A172 (cell line): ENCODE measurements around the gene KRTAP4-3. TPM values are rescaled to one million over a fixed set of nuclear protein-coding genes. Genes with fewer than 3 reads are reported as not detected.
"Not testable (repeated sequence)": the region's sequence is repeated elsewhere in the genome, so short reads cannot be mapped to it uniquely, and the experiment has no call there.

Experiments
- DNase-seq: peaks from one replicate; pipeline ENCODE4 v3.0.0-alpha.2; 2015; ENCODE audit warnings: low spot score
- total RNA-seq: library from RNA; depleted of rRNA; stranded (reverse); fragments of >200 nt; shearing (Covaris generic); gene quantifications from 2 replicates; pipeline ENCODE4 v1.2.3, GENCODE V29; 2014

KRTAP4-3 gene
- total RNA-seq, 1 experiment from 2014 or later, result not detected

DNA sequence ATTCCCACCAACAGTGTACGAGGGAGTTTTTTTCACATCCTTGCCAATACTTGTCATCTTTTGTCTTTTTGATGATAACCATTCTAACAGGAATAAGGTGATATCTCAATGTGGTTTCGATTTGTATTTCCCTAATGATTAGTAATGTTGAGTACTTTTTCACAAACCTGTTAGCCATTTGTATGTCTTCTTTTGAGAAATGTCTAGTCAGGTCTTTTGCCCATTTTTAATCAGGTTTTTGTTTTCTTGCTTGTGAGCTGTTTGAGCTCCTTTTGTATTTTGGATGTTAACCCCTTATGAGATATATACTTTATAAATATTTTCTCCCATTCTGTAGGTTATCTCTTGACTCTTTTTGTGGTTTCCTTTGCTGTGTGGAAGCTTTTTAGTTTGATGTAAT is 16.5 kb downstream of the KRTAP4-3 start:
- DNase-seq, result no peak

DNA sequence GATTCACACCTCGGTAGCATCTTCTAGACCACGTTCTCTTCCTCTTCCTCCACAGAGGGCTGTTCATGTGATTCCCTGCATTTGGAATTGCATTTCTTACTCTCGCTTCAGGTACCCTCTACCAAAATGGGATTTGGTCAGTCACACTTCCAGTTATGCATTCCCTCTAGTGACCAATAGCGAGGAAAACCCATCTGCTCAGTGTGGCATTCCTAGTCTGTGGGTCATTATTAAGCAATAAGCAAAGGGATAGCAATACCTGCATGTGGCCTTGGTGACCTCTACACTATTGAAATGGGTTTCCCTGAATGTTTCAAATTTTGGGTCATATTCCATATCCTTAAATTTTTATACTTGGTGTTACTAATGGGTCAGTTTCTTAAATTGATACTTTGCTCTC is 18.0 kb downstream of the KRTAP4-3 start:
- DNase-seq, result no peak

DNA sequence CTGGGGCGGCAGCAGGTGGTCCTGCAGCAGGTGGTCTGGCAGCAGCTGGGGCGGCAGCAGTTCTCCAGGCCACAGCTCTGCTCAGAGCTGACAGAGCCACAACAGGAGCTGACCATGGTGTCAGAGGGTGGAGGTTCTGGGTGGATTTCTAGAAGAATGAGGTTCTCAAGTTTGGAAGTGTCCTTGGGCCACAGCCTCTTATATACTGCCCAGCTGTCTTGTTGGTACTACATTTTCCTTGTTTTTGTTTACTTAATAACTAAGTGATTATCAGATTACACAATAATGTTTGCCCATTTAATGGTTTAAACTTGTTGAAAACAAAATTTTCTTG is 18.4 kb downstream of the KRTAP4-3 start, which contains the start of gene KRTAP4-5:
KRTAP4-5 (minus strand) TSS at position 174 of the 334 bp plus-strand sequence; CDS start at position 116, 58 bp downstream.
- no peak for DNase-seq

DNA sequence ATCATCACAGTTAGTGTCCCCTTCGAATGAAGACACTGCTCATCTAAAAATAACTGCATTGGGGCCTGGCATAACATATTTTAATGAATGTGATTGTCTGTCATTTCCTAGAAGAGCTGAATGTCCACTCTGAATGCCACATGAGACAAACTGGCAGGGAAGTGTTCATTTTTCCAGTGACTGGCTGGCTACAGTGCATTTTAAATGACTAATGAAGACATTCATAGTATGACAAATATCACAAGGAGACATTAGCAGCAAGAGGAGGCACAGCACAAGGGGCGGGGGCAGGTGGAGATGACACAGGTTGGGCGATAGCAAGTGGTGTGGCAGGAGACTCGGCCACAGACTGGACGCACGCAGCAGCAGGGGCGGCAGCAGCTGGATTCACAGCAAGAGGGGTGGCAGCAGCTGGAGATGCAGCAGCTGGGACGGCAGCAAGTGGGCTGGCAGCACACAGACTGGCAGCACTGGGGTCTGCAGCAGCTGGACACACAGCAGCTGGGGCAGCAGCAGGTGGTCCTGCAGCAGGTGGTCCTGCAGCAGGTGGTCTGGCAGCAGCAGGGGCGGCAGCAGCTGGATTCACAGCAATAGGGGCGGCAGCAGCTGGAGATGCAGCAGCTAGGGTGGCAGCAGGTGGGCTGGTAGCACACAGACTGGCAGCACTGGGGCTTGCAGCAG is 18.9 kb downstream of the KRTAP4-3 start:
- DNase-seq, result not testable (repeated sequence)

DNA sequence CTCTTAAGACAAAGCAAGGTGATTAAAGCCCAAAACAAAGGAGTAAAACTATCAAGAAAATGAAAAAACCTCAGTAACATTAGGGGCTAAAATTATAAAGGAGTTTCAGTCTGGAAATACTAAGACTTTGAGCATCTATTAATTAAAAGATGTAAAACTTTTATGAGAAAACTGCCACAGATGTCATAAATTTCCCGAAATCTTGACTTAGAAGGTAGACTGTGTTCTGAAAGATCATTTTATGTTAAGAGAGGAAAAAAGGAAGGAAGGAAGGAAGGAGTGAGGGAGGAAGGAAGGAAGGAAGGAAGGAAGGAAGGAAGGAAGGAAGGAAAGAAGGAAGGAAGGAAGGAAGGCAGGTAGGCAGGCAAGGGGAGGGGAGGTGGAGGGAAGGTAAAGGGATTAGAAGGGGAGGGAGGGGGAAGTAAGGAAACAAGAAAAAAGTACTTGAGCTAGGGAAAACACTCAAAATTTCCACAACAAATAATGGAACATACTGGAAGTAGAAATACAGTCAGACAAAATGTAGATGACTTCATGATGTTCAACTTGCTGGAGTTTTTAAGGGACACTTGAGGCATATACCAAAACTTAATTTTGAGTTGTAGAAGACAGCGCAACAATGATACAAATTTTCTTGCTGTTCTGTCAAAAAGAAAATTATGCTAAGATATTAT is 20.4 kb downstream of the KRTAP4-3 start:
- DNase-seq, result no peak

DNA sequence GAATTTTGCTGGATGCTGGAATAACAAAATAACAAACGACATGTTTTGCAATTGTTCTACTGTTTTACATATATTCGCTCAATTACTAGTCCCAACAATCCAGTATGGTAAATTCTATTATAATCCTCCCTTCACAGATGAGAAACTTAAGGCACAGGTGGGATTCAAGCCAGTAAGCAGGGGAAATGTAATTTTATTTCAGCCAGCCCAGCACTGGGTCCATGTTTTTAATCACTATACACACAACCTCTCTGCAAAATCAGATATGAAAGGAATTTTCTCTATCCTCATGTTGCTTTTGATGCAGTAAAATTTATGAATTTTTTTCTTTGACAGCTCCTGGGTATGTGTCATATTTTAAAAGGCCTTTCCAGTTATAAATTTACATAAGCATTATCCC is 22.8 kb downstream of the KRTAP4-3 start:
- DNase-seq, result no peak

DNA sequence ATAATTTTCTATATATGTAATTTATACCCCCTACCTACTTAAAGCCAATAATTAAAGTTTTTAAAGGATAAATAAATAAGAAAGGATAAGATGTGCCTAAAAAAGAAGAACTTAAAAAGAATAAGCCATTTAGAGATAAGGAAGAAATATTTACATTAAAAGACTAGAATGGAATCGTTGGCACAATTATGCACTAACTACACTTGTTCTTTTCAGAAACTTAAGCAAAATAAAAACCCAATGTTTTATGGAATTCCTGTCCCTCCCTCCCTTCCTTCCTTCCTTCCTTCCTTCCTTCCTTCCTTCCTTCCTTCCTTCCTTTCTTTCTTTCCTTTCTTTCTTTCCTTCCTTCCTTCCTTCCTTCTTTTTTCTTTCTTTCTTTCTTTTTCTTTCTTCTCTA is 23.2 kb downstream of the KRTAP4-3 start:
- no peak for DNase-seq

DNA sequence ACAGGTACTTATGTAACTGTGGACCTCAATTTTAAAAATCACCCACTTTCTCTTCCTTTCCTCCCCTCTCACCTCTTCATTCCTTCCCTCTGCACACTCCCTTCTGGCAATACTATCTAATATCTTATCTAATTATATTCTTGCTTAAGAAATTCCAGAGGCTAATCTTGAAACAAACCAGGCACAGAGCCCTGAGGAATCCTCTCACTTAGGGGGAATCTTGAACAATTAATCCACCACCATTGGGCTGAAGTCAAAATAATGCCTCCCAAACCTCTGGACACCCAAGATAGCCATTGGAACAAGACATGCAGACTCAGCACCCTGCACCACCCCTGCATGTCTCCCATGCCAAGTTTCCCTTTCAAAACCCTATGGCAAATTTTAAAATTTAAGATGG is 26.7 kb downstream of the KRTAP4-3 start:
- no peak for DNase-seq

DNA sequence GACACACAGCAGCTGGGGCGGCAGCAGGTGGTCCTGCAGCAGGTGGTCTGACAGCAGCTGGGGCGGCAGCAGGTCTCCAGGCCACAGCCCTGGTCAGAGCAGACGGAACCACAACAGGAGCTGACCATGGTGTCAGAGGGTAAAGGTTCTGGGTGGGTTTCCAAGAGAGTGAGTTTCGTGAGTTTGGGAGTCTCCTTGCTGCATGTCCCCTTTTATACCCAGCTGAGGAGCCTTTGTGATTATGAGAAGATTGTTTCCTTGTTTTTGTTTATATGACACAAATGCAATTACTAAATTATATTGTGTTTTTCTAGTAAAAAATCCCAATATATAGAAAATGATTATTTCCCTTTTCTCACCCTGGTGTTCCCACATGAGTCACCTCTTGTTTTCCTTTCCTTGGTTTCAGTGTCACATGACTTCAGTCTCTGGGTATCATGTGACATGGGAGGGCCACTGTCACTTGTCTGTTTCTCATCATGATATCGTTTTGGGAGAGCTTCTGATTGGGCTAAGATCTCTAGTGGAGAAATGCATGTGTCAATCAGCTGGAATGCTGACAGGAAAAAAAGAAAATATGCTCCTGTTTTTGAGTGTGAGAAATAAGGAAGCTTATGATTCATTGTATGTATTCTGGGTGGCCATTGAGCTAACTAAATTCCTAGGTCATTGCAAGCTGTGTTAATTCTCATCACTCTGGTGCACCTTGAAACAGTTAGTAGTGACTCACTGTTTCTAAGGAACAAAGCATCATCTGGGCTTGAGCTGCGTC is 27.5 kb downstream of the KRTAP4-3 start, which contains the start of gene KRTAP4-6:
KRTAP4-6 (minus strand) TSS at position 185 of the 772 bp plus-strand sequence; CDS start at position 128, 57 bp downstream.
- peak; percentile 53 for DNase-seq

DNA sequence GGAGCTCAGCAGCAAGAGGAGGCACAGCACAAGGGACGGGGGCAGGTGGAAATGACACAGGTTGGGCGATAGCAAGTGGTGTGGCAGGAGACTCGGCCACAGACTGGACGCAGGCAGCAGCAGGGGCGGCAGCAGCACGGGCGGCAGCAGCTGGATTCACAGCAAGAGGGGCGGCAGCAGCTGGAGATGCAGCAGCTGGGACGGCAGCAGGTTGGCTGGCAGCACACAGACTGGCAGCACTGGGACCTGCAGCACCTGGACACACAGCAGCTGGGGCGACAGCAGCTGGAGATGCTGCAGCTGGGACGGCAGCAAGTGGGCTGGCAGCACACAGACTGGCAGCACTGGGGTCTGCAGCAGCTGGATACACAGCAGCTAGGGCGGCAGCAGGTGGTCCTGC is 28.2 kb downstream of the KRTAP4-3 start:
- not testable (repeated sequence) for DNase-seq

DNA sequence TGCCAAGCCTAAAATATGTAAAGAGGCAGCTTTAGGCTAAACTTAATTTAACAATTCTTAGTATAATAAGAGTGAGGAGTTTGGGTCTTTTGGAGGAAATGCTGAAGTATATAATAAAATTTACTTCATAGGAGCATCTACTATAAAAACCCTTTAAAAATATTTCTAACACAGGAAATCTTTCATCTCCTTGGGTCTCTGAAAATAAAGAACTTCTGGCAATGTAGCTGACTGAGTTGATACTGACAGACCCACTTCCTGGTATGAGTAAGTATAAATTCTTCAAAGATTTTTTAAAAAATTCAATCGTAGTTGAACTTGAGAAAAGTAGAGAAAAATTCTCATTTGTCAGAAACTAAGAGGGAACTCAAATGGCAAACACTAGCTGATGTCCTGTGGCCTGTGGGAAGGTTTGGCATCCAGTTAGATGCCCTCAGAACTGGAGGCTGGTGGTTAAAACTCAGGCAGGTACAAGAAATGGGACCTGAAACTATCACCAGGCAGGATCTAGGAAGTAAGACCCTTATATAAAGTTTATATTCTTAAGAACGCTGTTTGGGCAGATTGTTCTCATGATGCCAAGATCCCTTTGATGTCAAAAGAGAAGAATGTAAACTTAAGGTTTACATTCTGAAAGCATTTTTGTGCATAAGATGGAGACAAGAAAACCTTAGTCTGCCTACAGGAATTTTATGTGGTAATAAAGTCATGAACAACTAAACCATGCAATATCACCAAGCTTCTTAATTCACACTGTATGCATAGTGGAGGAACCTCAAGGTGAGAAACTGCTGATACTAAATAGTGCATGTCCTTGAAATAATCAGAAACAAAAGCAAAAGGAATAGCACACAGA is 33.9 kb downstream of the KRTAP4-3 start:
- DNase-seq, result no peak

DNA sequence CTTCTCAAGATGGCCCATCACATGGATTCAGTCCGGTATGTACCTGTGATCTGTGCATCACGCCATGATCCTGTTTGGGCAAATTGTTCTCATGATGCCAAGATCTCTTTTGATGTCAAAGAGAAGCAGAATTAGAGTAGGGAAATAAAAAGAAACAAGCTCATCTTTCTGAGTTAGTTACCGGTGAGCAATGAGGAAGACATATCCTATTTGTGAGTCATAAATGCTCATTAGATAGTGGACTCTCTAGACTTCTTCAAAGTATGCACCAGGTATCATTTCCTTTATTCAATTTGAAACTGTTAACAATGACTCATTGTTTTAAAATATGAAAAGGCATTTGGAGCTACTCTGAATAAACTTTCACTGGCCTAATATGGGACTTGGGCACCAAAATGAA is 36.0 kb downstream of the KRTAP4-3 start:
- peak; percentile 72 for DNase-seq

DNA sequence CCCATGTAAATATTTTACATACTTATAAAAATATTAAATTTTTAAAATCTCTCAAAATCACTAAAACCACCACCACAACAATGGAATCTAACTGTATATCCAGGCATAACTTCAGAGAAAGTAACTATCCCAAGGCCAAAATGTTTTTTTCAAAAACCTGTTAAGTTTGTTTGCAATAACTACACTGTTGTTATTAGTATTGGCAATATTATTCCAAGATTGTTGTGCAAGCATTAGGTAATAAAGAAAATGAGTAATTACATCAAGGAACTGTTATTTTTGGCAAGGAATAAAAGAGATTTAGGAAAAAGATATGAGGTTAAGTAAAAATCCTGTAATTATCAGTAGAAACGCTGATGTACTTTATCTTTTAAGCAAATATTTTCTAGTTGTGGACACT is 40.6 kb downstream of the KRTAP4-3 start:
- no peak for DNase-seq

DNA sequence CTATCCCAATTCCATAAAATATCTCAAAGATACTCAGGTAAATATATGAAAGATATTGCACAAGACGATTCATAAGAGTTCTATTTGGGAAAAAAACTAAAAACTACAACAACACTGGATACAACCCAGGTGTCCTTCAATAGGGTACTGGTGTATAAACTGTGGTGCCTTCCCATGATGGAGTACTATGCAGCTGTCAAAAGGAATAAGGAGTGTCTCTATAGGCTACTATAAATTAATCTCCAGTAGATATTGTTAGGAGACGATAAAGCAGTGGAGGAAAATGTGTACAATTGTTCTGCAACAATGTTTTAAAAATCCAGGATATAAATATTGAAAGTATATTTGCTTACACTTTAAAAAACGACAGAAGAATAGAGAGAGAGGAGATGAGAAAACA is 41.6 kb downstream of the KRTAP4-3 start:
- no peak for DNase-seq

DNA sequence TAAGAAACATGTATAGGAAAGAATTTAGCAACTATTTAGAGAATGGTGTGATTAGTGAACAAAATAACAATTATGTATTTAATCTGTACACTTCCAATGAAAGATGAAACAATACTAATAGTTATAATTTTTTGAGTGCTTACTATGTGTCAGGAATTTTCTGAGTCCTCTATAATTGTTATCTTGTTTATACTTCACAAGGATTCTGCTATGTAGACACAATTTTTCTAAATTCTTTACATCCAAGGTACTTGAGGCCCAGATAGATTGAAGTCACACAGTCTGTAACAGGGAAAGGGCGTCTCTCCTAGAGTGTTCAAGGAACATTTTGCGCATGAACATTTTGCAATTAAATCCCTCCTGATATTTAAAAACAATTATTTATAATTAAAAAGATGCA is 43.0 kb downstream of the KRTAP4-3 start:
- DNase-seq, result no peak

DNA sequence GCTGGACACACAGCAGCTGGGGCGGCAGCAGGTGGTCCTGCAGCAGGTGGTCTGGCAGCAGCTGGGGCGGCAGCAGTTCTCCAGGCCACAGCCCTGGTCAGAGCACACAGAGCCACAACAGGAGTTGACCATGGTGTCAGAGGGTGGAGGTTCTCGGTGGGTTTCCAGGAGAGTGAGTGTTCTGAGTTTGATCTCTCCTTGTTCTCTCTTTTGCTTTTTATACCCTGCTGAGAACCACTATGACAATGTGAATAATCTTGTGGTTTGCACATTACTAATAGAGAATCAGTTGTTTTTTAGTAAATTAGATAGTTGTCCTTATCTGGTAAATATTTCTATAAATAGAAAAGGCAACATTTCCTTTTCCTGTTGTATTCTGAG is 44.0 kb downstream of the KRTAP4-3 start, which contains the start of gene KRTAP4-12:
KRTAP4-12 (minus strand) TSS at position 192 of the 381 bp plus-strand sequence; CDS start at position 132, 60 bp downstream.
- peak; percentile 31 for DNase-seq

DNA sequence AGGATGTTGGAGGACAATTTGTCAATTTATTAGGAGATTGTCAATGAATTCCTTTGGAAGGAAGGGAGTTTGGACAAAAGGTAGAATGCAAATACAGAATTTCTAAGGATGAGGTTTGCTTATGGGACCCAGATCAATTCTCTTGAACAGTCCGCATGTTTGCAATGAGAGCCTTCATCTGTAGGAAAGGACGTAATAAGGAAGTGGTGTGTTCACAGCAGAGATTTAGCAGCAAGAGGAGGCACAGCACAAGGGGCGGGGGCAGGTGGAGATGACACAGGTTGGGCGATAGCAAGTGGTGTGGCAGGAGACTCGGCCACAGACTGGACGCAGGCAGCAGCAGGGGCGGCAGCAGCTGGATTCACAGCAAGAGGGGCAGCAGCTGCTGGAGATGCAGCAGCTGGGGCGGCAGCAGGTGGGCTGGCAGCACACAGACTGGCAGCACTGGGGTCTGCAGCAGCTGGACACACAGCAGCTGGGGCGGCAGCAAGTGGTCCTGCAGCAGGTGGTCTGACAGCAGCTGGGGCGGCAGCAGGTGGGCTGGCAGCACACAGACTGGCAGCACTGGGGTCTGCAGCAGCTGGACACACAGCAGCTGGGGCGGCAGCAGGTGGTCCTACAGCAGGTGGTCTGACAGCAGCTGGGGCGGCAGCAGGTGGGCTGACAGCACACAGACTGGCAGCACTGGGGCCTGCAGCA is 44.6 kb downstream of the KRTAP4-3 start:
- not testable (repeated sequence) for DNase-seq

DNA sequence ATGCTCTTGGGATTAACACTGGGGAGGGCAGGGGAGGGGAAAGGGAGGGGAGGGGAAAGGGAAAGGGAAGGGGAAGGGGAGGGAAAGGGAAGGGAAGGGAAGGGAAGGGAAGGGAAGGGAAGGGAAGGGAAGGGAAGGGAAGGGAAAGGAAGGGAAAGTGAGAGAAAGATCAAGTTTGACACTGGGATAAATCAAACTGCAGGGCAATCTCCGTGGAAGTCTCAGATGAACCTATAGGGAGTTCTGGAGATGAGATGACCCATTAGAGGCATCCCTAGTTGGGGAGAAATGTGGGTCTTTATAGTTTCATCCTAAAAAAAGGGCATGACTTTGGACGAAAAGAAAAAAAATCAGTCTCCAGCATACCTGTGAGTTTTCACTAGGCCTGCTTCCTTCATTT is 46.3 kb downstream of the KRTAP4-3 start:
- no peak for DNase-seq

DNA sequence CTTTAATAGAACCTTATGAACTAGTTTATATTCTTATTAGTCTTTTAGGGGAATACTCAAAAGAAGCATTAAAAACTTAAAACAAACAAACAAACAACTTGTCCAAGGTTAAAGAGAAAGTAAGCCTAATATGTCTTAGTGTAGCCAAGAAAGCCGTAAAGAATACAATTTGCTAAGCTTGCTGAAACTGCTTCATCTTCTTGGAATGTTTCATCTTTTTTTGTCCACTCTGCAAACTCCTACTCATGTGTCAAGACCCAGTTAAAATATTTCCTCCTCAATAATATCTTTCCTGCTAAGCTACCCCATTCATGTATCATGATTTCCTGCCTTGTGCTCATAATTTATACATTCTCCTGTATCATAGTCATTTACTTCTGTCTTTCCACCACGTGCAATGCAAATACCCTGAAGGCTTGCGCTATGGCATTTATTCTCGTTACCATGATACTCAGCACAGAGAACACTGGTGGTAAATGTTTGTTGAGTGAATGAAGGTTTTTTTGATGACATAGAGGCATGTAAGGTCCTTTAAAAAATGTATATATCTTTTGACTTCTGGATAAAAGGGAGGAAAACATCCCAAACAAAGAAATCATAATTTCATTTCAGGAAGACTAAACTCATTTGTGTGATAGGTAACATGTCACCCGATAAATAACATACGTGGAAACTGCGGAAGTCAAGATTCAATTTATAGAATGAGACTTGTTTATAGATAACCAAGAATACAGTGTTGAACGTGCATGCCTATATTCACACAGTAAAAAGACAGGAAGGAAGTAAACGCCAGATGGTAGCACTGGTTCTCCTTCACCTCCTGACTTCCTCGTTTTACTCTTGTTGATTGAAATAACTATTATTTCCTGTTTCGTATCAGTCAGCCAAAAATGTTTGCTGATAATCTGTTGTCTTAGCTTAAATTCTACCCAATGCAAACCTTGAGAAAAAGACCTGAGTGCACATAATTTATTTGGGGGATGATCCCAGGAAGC is 48.0 kb downstream of the KRTAP4-3 start:
- DNase-seq, result not testable (repeated sequence)

DNA sequence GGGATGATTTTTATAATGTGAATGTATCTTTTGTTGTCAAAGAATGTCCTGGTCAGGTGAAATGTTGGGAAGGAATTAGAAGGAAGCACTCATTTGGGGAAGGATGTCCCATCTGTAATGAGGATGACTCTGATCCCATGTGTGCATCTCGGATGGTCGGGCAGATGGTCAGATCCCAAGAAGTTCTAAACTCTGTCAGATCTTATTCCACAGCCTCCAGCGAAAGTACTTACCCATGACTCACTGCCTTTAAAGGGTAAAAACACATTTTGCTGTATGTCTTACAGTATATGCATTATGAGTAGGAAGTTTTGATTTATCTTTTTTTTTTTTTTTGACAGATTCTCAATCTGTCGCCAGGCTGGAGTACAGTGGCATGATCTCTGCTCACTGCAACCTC is 49.3 kb downstream of the KRTAP4-3 start:
- no peak for DNase-seq
